PC-9 (cell line): ENCODE measurements around the gene JUP.

ENCODE experiments used
- EZH2 ChIP-seq: fragments of 200-600 bp; sonication (generic); IDR thresholded peaks from 2 replicates; pipeline ENCODE4 v1.8.0; 2017; ENCODE audit warnings: antibody characterized with exemption, low read depth
- TF ChIP-seq, protein P1 (sequence below): fragments of 200-600 bp; sonication (generic); conservative IDR thresholded peaks from 2 replicates; pipeline ENCODE4 v1.6.1; 2017; ENCODE audit warnings: mixed run types, antibody characterized with exemption, mild to moderate bottlenecking, moderate library complexity

DNA sequence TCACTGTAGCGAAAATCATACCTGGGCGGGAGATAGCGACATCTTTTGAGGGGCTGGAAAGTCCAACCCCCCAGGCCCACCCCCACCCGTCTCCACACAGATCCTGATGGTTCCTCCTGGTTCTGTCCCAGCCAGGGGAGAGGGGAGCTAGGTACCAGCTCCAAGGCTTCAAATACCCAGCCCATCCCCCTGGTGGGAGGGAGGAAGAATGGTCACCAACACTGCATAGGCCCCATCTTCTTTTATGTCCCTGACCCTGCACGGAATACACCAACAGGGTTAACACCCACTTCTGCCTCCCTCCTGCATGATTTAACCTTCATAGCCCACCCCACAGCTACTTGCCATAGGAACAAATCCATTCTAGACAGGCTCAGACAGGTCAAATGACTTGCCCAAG is 61.4 kb downstream of the JUP start:
- TF ChIP-seq, protein P1, sequence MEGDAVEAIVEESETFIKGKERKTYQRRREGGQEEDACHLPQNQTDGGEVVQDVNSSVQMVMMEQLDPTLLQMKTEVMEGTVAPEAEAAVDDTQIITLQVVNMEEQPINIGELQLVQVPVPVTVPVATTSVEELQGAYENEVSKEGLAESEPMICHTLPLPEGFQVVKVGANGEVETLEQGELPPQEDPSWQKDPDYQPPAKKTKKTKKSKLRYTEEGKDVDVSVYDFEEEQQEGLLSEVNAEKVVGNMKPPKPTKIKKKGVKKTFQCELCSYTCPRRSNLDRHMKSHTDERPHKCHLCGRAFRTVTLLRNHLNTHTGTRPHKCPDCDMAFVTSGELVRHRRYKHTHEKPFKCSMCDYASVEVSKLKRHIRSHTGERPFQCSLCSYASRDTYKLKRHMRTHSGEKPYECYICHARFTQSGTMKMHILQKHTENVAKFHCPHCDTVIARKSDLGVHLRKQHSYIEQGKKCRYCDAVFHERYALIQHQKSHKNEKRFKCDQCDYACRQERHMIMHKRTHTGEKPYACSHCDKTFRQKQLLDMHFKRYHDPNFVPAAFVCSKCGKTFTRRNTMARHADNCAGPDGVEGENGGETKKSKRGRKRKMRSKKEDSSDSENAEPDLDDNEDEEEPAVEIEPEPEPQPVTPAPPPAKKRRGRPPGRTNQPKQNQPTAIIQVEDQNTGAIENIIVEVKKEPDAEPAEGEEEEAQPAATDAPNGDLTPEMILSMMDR, result no peak
- TF ChIP-seq EZH2, result no peak
